Cardiac fibroblast (primary cell): ENCODE results near the gene UNC93A.

Experiments used
- DNase-seq, 2 donors: peaks; one replicate each; pipeline versions ENCODE4 v3.0.0 to v3.0.0-alpha.2; 2010; ENCODE audit warnings: low read depth in 2 of 2
- H3K4me3 ChIP-seq, 2 donors: replicated peaks in 1 of 2; 1 replicate in 1 of 2; 2 replicates in 1 of 2; pipeline ENCODE4 v1.5.1; 2011; ENCODE audit warnings: low read depth in 2 of 2, low read length in 2 of 2, mild to moderate bottlenecking in 2 of 2, moderate library complexity in 1 of 2
- CTCF ChIP-seq: IDR thresholded peaks from one replicate; pipeline ENCODE4 v1.5.1; 2011; ENCODE audit warnings: low read depth, mild to moderate bottlenecking, low read length, inconsistent platforms

The UNC93A gene

GRCh38 chr6:167336844-167337630, 45.9 kb downstream of the UNC93A start:
- TF ChIP-seq CTCF, result no peak
- no peak overlapping the region for H3K4me3 ChIP-seq
- DNase-seq, result no peak

DNA sequence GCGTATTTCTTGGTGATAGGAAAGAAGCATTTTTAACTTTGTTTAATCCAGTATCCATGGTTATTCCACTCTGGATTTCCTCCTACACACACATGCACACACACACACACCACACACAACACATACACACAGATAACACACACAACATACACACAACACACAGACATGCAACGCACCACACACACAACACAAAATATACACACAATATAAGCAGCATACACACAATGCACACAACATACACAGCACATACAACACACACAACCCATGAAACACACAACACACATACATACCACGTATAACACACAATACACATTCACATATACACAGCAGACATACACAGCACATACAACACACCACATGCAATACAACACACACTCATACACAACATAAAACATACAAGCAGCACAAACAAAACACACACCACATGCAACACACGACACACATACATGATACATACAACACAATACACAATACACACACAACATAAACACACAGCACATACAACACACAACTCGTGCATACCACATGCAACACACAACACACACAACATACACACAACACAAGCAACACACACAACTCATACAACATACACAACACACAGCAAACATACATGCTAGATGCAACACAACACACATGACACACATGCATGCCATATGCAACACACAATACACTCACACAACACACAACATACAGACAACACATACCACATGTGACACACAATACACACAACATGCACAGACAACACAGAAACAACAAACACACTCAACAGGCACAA, 46.7 kb downstream of the UNC93A start:
- DNase-seq, result no peak
- no peak for TF ChIP-seq CTCF
- no peak overlapping the region for H3K4me3 ChIP-seq

DNA sequence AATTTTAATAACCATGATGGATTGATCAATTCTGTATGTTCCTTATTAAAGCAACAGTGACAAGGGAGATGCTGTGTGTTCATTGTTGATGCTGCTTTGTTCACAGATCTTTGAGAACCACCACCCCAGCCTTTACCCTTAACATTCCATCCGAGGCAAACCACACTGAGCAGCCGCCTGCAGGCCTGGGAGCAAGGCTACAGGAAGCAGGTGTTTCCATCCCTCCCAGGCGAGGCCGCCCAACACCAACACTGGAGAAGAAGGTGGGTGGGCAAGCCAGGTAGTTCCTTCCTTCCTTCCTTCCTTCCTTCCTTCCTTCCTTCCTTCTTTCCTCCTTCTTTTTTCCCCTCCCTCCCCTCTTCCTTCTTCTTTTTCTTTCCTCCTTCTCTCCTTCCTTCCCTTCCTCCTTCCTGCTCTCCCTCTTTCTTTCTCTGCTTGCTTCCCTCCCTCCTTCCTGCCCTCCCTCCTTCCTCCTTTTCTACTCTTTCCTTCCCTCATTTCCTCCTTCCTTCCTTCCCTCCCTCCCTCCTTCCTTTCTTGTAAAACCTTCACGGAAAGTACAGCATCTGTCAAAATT, 47.5 kb downstream of the UNC93A start:
- H3K4me3 ChIP-seq, result no peak overlapping the region
- no peak for DNase-seq
- TF ChIP-seq CTCF, result no peak

DNA sequence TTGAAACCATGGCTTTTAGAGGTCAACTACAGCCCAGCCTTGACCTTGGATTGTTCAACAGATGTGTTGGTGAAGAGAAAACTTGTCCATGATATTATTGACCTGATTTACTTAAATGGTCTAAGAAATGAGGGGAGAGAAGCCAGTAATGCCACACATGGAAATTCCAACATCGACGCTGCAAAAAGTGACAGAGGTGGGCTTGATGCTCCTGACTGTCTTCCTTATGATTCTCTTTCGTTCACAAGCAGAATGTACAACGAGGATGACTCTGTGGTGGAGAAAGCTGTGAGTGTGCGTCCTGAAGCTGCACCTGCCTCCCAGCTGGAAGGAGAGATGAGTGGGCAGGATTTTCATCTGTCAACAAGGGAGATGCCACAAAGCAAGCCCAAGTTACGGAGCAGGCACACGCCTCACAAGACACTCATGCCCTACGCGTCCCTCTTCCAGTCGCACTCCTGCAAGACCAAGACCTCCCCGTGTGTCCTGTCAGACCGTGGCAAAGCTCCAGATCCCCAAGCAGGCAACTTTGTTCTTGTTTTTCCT, 50.0 kb downstream of the UNC93A start:
- no peak for TF ChIP-seq CTCF
- no peak for DNase-seq
- H3K4me3 ChIP-seq, result no peak overlapping the region

DNA sequence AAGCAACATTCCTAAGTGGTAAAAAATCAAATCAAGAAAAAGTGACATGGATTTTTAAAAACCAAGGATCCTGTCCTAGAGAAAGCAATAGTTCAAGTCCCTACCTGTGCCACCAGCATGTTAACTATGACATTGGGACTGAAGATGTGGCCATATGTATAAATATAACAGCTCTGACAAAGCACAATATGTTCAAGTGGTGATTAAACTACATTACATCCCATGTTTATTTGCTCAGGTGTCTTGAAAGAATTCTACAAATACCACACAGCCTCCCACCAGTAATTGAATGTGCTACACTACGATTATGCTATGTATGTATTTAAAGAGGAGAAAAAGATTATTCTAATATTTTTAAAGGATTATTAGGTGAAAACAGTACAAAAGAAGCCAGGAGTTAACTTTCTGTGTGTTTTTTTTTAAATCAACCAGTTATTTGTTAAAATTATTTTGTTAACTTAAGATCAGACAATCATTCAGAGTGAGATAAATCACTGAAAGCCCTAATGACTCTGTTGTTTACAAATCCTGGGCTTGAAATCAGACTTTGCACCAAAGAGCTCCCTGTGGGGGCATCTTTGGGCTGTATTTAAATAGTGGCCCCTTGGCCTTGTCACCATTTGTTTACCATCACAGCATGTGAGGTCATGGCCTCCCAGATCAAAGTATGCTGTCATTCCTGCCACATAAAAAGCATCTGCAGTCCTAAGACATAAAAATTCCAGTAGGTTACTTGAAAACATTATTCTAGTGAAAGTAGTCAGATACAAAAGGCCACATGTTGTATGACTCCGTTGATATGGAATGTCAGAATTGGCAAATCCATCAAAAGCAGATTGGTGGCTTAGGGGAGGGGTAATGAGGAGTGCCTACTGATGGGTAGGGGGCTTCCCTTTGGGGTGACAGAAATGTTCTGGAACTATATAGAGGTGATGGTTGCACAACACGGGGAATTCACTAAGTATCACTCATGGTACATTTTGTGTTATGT, 50.8 kb downstream of the UNC93A start:
- DNase-seq, result no peak
- TF ChIP-seq CTCF, result no peak
- H3K4me3 ChIP-seq, result no peak overlapping the region
